NOMO-1 (cell line): ENCODE data around the gene GNB2.
A peak's percentile ranks its signal among the peaks of the same experiment; 100 is the strongest.

ENCODE experiments used
- DNase-seq, 2 experiments: peaks; one replicate each; lab custom pipeline; 2025; ENCODE audit not compliant: unreplicated experiment in 2 of 2; lab: John Stamatoyannopoulos, UW

Gene GNB2

DNA sequence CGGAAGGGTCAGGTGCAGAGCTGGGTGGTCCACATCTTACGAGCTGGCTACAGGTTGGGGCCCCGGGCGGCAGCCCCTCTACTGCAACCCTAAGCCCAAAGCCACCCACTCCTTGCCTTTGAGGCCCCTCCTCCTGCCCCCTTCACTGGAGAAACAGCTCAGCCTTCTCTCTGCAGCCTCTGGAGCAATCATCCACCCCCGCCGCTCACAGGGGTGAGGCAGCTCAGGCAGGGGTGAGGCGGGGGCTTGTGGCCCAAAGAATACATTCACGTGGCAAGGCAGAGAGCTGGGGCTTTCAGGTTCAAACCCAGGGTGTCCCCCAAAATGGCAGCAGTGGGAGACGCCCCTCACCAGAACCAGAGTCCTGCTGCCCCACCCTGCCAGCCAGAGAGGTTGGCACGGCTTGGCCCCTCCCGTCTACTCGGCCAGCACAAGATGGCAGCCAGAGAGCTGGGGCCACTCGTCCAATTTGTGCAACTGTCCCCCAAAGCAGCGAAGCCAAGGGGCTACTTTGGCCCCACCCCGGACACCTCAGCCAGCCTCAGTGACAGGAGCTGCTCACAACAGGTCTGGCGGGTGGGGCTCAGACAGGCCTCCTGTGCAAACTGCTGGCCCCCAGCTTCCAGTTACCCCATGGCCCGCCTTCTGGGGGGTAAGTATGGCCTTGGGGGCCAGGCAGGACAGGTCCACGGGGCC, 7.2 kb downstream of the GNB2 start:
- no peak for DNase-seq

DNA sequence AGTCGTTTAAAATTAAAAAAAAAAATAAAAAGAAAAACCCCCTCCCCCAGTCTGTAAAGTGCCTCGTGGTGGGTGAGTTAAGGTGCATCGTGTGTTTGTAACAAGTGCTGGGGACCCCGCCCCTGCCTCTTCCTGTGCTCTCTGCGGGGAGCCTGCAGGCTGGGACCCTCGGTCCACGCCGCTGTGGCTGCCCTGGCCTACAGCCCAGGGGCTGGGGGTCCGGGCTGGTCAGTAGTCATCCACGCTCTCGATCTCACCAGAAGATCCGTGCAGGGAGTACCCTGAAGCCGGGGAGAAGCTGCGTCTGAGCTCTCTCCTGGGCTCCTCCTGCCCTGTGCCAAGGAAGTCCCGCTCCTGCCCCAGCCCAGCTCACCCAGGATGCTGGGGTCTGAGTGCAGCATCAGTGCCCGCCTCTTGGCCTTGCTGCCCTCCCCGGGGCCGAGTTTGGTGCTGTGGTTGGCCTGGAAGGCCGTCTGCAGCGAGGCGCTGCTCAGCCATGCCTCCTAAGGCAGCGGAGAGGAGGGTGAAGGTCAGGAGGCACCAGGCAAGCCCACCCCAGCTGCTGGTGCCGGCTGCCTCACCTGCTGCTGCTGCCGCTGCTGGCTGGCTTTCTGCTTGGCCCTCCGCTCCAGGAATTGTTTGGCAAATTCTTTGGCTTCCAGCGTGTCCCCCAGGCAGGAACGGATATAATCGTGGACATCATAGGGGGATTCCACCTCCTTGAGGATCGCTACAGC, 8.1 kb downstream of the GNB2 start:
- DNase-seq: no peak

DNA sequence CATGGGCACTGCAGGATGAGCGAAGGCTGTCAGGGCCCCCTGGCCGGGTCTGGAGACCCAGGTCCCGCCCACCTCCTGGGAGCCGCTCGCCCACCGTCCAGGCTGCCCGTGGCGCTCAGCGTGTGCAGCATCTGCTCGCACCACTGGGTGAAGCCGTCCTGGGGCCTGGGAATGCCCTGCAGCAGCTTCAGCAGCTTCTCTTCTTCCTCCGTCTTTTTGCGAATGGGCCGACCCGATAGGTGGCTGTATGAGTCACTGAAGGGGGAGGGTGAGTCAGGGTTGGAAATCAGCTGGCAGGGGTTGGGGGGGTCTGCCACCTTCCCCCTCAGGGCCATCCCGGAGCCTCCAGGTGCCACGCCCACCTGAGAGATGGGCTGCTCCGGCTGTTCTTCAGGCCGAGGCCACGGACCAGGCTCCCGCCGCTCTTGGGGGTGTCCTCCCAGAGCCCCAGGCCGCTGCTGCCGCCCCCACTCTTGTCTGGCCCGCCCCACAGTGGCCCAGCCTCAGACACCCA, 8.7 kb downstream of the GNB2 start:
- DNase-seq: no peak

DNA sequence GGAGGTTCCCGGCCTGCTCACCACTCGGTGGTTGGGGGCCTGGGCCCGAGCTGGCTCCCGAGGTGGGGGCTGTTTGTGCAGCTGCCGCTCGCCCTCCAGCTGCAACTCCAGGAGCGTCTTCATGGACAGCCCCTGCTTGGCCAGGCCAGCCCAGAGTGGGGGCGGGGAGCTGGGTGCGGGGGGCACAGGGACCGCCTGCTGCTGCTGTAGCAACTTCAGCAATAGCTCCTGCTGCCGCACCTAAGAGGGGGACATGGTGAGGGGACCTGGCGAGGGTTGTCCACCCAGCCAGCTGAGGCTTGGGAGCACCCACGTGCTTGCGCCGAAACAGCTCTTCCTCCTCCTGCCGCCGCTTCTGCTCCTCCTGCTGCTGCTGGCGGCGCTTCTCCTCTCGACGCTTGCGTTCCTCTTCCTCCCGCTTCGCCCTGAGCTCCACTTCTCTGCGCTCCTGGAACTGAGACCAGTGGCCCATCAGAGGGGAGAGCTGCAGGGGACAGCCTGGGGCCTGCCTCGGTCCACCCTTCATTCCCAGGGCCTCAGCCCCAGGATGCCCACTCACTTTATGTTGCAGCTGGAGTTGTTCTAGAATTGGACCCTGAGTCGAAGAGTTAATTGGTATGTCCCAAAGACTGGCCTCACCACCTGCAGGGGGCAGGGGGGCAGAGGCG, 9.6 kb downstream of the GNB2 start:
- DNase-seq: no peak

DNA sequence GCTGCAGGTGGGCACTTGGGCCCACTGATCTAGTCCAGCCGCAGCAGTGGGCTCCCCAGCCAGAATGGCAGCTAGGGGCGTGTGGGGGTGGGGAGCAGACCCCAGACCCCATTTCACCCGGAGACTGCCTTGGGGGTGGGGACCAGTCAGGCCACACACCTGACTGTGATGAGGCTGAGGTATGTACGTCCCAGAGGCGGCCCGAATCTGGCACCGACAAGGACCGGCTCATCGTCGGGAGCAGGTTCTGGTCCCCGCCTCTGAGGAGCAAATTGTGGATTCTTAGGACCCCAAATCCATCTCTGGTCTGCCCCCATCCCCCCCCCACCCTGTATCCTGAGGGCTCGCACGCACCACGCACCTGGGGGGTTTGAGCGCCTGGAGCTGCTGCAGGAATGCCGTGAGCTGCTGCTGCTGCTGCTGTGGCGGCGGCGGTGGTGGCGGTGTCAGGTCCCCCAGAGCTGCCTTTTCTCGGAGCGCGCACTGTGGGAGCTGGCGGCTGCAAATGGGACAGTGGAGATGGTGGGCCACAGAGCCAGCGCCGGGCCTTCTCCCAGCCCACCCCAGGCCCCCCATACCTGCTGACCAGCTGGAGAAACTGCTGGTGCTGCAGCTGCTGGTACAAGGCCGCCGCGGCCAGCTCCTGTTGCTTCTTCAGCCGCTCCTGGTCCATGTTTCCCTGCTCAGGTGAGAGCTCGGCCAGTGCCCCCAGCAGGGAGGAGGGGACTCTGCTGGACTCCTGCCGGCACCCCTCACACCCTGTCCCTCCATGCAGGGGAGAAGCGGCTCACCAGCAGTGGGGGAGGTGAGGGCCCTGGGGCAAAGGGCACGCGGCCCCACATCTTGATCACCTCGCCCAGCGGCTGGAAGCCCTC, 10.4 kb downstream of the GNB2 start:
- no peak for DNase-seq

DNA sequence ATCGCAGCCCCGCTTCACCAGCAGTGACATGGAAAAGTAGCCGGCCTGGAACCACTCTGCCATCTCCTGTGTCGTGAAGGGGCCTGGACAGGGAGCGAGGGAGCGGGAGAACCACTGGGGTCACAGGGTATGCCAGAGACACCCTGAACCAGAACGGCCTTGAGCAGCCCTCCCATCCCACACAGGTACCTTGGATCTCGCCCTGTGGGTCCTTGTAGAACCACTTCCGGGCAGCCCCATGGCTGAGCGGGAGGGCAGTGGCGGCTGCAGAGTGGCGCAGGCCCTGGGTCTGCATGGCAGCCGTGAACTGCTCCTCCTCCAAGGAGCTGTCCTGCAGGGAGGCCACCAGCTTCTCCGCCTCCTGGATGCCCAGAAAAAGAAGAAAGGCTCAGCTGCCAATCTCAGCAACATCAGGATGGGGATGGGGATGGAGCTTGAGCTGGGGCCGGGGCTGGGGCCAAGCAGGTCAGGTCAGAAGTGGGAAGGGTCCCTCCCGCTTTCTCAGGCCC, 11.0 kb downstream of the GNB2 start:
- DNase-seq: no peak

DNA sequence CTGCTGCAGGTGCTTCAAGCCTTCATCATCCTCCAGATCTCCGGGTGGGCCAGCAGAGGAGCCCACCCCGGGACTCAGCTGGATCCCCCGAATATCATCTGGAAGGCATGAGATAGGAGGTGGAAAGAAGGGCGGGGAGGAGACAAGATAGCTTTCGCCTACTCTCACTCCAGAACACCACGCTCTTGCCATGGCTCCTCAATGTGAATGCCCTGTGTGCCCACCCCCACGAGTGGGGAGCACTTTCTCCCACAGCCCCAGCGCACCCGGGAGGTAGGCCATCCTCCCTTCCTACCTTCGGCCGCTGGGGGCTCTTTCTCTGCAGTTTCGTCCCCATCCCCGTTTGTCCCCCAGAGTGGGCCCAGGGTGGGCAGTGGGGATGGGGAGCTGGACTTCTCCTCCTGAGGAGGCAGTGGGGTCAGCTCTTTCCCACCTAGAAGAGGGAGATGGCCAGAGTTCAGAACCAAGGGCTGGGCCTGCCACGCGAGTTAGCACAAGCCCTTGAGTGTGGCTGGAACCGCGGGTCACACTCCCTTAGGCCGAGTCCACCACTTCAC, 11.6 kb downstream of the GNB2 start:
- DNase-seq: no peak

DNA sequence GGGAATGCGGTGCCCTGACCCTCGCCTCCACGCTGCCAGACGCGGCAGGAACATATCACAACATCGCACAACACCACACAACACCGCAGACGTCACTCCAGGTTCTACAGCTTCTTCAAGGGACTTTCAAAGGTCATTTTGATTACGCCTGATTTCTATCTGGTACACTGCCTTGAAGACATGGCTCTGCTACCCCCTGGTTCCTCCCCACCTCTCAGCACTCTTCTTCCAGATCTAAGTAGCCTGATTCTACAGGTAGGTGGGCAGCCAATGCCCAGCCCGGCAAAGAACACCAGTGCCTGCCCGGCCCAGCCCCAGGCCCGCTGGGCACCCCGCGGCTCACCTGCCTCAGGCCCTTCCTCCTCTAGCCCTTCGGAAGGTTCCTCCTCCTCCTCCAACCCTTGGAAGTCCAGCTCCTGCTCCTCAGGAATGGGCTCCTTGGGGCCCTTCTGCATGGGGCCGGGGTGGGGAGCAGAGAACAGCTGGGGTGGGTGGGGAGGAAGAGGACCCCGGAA, 12.1 kb downstream of the GNB2 start:
- DNase-seq: no peak

DNA sequence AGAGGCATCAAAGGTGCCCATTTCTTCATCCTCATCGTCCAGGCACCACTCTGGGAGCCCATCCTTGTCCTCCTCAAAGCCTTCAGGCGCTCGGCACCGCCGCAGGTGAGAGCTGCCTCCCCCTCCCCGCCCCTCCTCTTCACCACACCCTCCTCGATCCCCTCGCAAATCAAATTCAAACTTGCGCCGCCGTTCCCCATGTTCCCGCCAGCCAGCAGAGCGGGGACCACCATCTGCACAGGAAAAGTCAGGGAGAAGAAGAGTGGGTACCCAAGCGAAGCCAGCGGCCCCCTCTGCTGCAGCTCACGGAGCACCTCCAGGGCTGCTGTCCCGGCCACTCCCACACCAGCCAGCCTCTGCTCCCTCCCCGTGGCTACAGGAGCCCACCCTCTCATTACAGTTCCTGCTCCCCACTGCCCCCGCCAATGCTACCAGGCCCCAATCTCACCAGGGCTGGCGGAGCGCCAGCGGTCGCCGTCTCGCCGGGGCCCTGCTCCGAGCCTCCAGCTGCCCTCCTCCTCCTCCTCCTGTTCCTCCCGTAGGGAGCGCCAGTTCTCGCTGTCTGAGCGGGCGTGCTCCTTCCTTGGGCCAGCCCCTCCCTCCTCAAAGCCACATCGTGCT, 12.8 kb downstream of the GNB2 start:
- DNase-seq: no peak

DNA sequence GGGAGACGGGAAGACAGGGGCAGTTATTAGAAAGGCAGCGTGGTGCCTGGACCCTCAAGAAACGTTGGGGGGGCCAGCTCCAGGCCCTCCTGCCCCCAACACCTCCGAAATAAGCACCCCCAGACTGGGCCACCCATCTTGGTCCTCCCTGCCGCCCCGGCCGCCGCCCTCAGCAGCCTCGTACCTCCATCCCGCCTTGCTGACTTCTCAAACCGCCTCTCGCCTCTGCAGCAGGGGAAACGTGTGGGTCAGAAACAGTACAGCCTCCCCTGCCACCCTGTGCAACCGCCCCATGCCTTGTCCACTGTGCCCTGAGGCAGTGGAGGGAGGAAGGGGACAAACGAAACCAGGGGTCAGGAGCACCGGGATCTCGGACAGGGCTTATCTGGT, 13.3 kb downstream of the GNB2 start:
- no peak for DNase-seq

DNA sequence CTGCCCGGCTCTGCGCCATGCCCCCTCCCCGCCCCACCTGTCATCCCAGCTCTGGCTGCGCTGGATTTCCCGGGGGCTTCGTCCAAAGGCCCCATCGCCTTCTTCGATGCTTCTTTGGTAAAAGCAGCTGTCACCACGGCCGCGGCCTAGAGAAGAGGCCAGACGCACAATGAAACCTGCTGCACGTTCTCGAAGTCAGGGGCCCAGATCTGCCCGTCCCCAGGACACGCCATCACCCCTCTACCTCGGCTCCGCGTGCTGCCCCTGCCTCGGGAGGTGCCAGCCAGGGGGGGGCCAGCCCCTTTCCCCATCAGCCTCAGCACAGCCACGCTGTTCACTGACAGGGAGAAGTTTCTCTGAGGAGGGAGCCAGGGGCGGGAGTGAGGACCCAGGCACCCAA, 13.7 kb downstream of the GNB2 start:
- DNase-seq: no peak

DNA sequence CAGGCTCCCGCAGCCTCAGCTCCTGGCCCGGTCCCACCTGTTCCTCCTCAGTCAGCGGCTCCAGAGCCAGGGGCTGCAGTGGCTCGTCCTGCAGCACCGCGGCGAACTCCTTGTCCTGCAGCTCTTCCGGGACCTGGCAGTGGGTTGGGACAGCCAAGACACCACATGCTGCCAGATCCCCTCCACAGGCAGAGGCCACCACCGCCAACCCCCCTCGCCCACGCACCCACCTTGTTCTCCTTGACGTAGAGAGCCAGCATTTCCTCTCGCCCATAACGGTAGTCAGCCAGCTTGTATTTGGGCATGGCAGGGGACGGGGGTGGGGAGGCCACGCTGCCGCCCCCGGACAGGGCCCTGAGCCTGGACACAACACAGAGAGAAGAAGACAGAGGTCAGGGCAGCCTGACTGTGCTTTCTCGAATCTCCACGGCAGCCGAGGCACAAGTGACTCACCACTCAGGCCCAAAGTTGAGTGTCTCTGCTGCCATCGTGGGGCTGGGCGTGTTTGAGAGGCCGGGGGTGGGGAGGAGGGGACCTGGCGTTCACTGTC, 14.3 kb downstream of the GNB2 start:
- no peak for DNase-seq

DNA sequence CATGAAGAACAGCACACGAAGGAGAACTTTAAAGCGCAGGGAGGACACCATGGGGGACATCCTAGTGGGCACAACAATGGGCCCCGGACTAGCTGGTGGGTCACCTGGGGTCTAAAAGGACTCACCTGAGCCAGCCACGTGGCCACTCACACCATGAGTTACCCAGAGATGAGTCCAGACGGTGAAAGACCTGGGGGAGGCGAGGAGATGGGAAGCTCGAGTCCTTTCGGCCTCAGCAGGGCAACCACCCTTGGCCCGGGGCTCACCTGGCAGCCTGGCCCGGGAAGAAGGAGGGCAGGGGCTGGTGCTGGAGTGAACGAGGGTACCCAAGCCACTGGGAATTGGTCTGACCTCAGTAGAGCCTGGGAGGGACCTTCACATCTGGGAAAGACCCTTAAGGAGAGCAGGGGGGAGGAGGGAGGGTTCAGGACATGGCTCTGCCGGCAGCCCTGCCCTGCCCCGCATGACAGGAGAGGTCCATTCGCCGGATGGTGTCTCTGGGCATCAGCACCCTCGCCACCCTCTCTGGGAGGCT, 14.9 kb downstream of the GNB2 start:
- DNase-seq: no peak

DNA sequence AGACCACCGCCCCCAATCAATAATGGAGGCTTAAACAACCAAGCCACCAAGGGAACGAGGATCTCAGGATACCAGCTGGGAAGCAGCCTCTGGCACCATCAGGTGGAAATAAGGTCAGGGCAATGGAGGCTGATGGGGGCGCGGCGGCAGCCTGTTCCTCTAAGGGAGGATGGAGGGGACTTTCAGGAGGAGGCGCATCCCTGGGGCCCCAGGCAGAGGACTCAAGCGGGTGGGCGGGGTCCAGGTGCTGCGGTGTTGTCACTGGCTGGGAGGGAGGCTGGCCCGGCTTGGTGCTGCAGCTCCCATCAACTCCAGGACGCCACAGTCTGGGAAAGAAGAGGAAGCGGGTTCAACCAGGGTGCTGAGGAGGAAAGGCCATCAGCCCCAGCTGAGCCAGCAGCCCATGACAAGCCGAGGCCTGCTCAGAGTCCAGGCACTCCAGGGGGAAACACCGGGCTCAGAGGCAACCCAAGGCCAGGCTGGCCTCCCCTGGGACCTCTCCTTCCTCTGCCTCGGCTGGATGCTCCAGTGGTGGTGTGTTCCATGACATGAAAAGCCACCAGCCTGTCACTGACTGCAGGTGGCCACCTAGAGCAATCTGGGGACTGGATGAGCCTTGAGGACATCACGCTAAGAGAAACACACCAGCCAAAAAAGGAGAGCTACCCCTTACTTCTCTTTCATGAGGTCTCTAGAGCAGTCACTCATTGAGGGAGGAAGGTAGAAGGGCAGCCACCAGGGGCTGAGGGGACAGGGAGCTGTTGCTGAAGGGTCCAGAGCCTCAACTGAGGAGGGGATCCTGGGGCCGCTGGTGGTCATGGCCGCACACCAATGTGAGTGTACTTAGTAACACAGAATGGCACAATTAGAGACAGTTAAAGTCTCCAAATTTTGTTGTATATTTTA, 15.9 kb downstream of the GNB2 start:
- no peak for DNase-seq

DNA sequence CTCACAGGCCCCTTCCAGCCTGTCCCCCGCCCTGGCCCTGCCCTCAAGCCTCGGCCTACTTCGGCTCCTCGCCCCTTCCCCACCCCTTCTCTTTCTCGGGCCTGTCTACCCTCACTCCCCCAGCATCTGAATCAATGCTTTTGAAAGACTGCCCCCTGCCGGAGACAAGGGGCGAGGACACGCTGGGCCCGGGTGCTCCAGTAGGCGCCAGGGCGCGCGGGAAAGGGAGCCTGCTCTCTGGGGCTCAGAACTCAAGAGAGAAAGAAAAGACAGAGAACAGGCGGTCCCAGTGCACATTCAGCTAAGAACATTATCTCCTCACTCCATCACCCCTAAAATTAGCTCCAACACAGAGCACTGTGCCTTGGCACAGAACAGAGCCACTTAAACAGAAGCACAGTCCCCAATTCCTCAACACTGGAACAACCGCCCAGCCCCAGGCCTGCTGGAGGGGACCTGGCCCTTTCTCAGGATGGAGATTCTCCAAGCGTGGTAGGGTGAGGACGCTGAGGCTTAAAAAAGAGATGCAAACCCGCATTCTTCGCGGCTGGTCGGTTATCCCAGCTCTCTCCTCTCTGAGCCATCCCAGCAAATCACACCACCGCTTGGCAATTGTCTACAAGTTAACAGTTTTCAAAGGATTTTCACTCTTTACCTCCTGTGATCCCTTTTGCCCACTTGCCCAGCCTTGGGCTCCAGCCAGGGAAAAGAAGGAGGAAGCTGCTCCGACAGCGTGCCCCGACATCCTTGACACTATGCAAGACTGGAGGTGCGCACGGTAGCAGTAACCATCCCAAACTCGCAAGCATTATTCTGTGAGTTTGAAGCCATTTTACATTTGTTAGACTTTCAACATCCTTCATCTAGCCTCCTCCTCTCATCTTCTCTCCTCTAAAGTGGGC, 18.4 kb downstream of the GNB2 start:
- peak; percentile 60 to 64 for DNase-seq

DNA sequence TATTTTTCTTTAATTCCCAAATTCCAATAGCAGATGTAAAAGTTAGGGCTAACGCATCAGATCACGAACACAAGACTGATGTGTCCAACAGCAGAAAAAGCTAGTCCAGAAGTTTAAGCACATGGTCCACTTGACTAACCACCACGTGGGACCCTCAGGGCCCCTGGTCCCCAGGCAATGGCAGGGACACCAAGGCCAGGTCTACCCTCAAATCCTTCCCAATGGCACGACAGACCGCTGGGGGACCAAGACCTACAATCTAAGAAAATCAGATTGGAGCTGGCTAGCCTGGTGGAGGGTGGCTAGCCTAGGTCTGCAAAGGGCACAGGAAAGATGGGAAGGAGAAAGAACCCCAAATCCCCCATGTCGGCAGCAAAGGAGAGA, 19.0 kb downstream of the GNB2 start:
- DNase-seq: no peak
